NCI-H446 (cell line): ENCODE data around the gene CMKLR1.
A peak's percentile ranks its signal among the peaks of the same experiment; 100 is the strongest.

Experiments
- DNase-seq, 2 experiments: peaks; one replicate each; lab custom pipeline; 2025; lab: John Stamatoyannopoulos, UW

The CMKLR1 gene

GRCh38 chr12:108338915-108339657, at the start of gene CMKLR1:
CMKLR1 (minus strand) TSS chr12:108339311; CDS start chr12:108293591, 45,720 bp downstream.
- DNase-seq, result no peak

DNA sequence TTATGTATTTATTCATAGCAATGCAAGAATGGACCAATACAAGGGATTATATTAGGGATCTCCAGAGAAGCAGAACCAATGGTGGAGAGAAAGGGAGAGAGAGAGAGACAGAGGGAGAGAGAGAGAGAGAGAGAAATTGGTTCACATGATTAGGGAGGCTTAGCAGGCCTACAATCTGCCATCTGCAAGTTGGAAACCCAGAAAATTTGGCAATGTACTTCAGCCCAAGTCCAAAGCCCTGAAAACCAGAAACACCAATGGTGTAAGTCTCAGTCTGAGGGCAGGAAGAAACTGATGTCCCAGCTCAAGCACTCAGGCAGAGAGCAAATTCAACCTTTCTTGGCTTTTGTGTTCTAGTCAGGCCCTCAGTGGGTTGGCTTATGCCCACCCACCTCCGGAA, 48.7 kb upstream of the CMKLR1 start:
- DNase-seq, result no peak

GRCh38 chr12:108386709-108387360, 47.7 kb upstream of the CMKLR1 start:
- DNase-seq, result no peak

DNA sequence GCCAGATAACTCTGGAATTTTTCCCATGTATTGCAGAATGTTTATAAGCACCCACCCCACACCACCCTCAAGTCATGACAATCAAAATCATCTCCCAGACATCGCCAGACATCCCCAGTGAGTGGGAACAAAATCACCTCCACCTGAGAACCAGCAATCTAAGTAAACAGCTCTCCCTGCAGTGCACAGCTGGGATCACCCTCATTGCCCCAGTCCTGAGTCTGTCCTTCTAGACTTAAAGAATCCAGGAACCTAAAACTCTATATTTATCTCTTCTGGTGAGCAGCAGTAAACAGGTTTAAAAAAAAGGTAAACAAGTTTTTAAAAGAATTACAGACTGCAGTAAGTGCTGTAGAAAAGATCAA, 43.3 kb upstream of the CMKLR1 start:
- no peak for DNase-seq

GRCh38 chr12:108381787-108382436, 42.8 kb upstream of the CMKLR1 start:
- peak in 1 of 2 experiments; percentile 8 for DNase-seq

DNA sequence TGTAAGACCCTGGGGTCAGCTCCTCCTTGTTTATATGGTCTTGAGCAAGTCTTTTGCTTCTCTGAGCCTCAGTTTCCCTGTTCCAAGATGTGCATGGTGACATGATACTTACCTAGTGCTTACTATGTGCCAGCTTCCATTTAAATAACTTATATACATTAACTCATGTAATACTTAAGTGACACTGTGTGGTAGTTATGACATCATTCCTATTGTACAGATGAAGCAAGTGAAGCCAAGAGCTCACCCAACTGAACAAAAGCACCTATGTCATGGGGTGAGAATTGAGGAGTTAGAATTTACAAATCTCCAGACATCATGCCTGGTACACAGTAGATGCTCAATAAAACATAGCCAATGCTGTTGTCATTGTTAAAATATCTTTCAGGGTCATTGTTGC, 41.3 kb upstream of the CMKLR1 start:
- no peak for DNase-seq

- DNase-seq, result peak; percentile 93 to 96
Measured at GRCh38 chr12:108379823-108380222, 40.7 kb upstream of the CMKLR1 start.

DNA sequence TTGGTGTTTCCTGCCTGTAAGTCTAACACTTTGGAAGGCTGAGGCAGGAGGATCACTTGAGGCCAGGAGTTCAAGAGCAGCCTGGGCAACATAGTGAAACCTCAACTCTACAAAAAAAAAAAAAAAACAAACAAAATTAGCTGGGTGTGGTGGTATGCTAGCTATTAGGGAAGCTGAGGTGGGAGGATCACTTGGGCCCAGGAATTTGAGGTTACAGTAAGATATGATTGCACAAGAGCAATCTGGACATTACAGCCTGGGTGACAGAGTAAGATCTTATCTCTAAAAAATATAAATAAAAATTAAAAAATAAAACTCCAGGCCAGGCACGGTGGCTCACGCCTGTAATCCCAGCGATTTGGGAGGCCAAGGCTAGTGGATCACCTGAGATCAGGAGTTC, 39.8 kb upstream of the CMKLR1 start:
- no peak for DNase-seq

GRCh38 chr12:108377260-108377659, 38.1 kb upstream of the CMKLR1 start:
- DNase-seq, result no peak

DNA sequence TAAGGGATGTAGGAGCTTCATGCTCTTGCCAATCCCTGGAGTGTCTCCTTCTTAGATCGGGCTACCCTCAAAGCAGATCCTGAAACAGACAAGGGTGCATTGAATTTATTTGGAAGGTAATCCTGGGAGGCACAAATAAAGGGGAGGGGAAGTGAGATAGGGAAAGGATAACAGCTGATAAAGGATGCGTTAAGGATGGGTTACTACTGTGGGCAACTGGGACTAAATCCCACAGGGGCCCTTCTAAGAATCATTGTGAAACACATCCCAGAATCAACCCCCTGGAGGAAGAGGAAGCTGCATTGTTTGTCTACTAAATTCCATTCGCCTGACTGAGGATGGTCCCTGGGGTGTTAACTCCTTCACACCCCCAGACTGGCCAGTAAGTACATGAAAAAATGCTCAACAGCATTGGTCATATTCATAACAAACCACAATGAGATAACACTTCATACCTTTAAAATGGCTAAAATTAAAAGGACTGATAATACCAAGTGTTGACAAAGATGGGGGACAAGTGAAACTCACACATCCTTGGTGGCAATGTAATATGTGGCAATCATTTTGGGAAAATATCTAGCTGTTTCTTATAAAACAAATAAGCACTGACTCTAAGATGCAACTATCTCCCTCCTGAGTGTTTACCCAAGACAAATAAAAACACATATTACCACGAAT, 37.0 kb upstream of the CMKLR1 start:
- DNase-seq, result no peak

GRCh38 chr12:108374596-108375320, 35.6 kb upstream of the CMKLR1 start:
- peak; percentile 92 to 95 for DNase-seq

DNA sequence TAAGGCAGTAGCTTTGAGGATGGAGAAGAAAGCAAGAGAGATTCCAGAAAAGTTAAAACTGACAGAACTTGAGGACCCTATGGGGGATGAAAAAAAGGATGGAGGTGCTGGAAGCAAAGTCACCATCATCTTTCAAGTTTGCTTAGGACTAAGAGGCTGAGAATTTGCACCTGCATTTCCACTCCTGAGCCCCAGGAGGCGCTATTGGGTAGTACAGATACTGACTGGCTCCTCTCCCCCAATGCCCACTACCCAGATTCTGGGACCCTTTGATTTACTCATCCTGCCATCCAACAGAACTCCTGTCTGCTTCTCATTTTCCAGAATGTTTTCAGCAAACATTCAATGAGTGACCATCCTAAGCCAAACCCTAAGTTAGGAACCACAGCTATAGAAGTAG, 34.0 kb upstream of the CMKLR1 start:
- DNase-seq, result no peak

- peak in 1 of 2 experiments; percentile 59 for DNase-seq
Measured at GRCh38 chr12:108371801-108372344, 32.8 kb upstream of the CMKLR1 start.

GRCh38 chr12:108370415-108370814, 31.3 kb upstream of the CMKLR1 start:
- DNase-seq, result no peak

DNA sequence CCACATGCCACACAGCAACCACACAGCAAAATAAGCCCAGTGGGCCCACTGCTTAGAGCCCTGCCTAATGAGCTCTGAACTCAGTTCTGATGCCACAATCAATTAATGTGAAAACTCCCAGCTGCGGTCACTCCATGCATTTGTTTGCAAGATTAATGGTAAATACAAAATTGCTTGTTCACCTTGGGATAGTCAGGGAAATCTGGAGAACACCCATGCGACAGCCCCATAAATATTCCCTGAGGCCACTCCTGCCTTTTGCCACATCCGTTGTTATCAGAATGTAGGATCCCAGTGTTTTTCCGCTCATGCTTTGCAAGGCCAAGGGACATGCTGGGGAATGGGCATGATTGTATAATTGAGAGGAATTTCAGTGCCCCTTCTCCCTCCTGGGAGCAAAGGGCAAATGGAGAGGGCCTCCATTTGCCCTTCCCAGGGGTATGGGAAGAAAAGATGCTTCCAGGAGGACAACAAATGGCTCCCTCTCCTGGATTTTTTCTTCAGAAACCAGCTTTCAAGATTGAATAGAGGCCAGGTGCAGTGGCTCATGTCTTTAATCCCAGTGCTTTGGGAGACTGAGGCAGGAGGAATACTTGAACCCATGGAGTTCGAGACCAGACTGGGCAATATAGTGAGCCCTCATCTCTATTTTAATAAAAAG, 30.8 kb upstream of the CMKLR1 start:
- no peak for DNase-seq

DNA sequence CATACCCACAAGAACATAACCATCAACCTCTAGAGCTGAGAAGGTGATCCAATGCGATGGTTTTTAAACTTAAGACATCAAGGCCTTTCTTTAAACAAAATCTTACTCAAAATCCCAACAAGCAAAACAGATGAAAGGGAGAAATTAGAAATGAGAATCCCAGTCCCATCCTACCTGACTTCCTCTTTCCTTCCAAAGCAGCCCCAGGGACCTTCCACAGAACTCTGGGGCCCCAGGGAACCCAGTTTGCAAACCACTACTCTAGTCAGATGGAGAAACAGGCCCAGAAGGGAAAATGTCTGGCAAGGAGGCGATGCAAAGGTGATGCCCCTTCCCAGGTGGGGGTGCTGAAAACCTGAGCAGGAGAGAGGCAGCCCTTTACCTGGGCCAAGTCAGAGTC, 29.0 kb upstream of the CMKLR1 start:
- no peak for DNase-seq

DNA sequence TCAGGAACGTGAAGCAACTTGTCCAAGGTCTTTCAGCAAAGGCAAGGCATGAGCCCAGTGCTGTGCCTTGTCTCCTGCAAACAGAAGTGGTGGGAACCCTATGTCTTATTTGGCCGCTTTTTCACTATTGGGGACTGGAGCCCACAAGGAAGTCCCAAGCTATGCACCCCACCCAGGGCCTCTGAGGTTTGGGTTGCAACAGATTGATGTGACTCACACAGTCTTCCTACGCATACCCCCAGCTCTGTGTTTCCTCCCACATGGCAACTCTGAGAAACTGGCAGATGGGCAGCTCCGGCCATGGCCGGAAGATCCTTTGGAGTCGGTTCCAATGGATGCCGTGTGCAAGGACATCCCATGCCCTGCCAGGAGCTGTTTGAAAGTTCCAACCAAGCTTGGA, 28.3 kb upstream of the CMKLR1 start:
- peak in 1 of 2 experiments; percentile 22 for DNase-seq

DNA sequence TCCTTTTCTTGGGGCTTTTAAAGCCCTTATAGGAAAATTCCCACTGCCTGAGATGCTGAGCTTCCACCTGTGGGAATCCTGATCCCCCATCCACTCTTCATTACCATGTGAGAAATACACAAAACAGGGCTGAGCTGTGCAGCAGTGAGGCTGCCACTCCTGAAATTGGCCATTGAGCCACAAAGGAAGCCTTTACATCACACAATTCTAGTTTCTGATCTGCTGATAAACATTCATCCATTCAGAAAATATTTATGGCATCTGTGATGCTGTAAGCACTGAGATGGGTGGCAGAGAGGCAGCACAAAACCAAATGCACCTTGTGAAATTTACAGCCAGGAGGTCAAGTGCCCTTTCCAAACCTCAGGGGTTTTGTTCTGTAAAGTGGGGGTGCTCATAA, 26.2 kb upstream of the CMKLR1 start:
- DNase-seq, result no peak

GRCh38 chr12:108364879-108365278, 25.8 kb upstream of the CMKLR1 start:
- no peak for DNase-seq

GRCh38 chr12:108363565-108363964, 24.5 kb upstream of the CMKLR1 start:
- no peak for DNase-seq

- no peak for DNase-seq
Measured at GRCh38 chr12:108363165-108363564, 24.1 kb upstream of the CMKLR1 start.
